ENCODE data around the gene SH2B2. TPM values are rescaled to one million over a fixed set of nuclear protein-coding genes. Genes with fewer than 3 reads are reported as not detected.
A peak's percentile ranks its signal among the peaks of the same experiment; 100 is the strongest.

The SH2B2 gene
- total and polyA plus RNA-seq, 5 donors = 0.49 to 2.8 (median 0.84) TPM

GRCh38 chr7:102253066-102253972 lies 33.3 kb upstream of the SH2B2 start:
- ATAC-seq = no peak
- Histone ChIP-seq H3K27ac (ENCODE audit: low read length) (no peak overlapping the region), H3K4me3 (ENCODE audit: low read length) (no peak overlapping the region), H3K27me3 (ENCODE audit: control insufficient read depth, insufficient read depth) (no peaks in the 10 kb centered on the region), H3K4me1 (ENCODE audit: control insufficient read depth, insufficient read depth, low read length) (no peaks in the 10 kb centered on the region), H3K9me3 (ENCODE audit: control insufficient read depth, low read length) (no peaks in the 10 kb centered on the region)
- DNase-seq = peak in 1 of 3 donors; percentile 33
- intact Hi-C loops (cut with DNase I) = no loop called here
- 94% methylated on average over 19 of the region's 19 CpGs for WGBS

- 91% methylated on average over 13 of the region's 13 CpGs for WGBS
- no peaks in the 10 kb centered on the region for H3K9me3 ChIP-seq (ENCODE audit: control insufficient read depth, low read length)
Observed at GRCh38 chr7:102253973-102254370, 32.7 kb upstream of the SH2B2 start.

GRCh38 chr7:102254521-102254920 lies 32.1 kb upstream of the SH2B2 start:
- no peak for ATAC-seq
- 86% methylated on average over 8 of the region's 8 CpGs for WGBS

More at GRCh38 chr7:102253973-102254370, 32.7 kb upstream of the SH2B2 start:
- intact Hi-C loops (cut with DNase I) = no loop called here
- ATAC-seq (no peak), DNase-seq (peak in 1 of 3 donors; percentile 1)
- Histone ChIP-seq H3K4me1 (ENCODE audit: control insufficient read depth, insufficient read depth, low read length) (no peaks in the 10 kb centered on the region), H3K27me3 (ENCODE audit: control insufficient read depth, insufficient read depth) (no peaks in the 10 kb centered on the region), H3K27ac (ENCODE audit: low read length) (no peak overlapping the region), H3K4me3 (ENCODE audit: low read length) (no peak overlapping the region)

GRCh38 chr7:102255501-102255900 lies 31.2 kb upstream of the SH2B2 start:
- Histone ChIP-seq H3K4me3 (ENCODE audit: low read length) (no peak overlapping the region), H3K27me3 (ENCODE audit: control insufficient read depth, insufficient read depth) (no peaks in the 10 kb centered on the region), H3K9me3 (ENCODE audit: control insufficient read depth, low read length) (no peaks in the 10 kb centered on the region), H3K27ac (ENCODE audit: low read length) (no peak overlapping the region), H3K4me1 (ENCODE audit: control insufficient read depth, insufficient read depth, low read length) (no peaks in the 10 kb centered on the region)
- ATAC-seq (no peak), DNase-seq (no peak)
- 90% methylated on average over 7 of the region's 7 CpGs for WGBS
- intact Hi-C loops (cut with DNase I) = no loop called here

More at GRCh38 chr7:102254521-102254920, 32.1 kb upstream of the SH2B2 start:
- no peaks in the 10 kb centered on the region for H3K27me3 ChIP-seq (ENCODE audit: control insufficient read depth, insufficient read depth)
- no peak overlapping the region for H3K4me3 ChIP-seq (ENCODE audit: low read length)
- no peak overlapping the region for H3K27ac ChIP-seq (ENCODE audit: low read length)
- DNase-seq = peak in 1 of 3 donors; percentile 19
- intact Hi-C loops (cut with DNase I) = no loop called here
- no peaks in the 10 kb centered on the region for H3K4me1 ChIP-seq (ENCODE audit: control insufficient read depth, insufficient read depth, low read length)
- H3K9me3 ChIP-seq (ENCODE audit: control insufficient read depth, low read length) = no peaks in the 10 kb centered on the region

- Histone ChIP-seq H3K27me3 (ENCODE audit: control insufficient read depth, insufficient read depth) (no peaks in the 10 kb centered on the region), H3K9me3 (ENCODE audit: control insufficient read depth, low read length) (no peaks in the 10 kb centered on the region), H3K27ac (ENCODE audit: low read length) (no peak overlapping the region), H3K4me1 (ENCODE audit: control insufficient read depth, insufficient read depth, low read length) (no peaks in the 10 kb centered on the region), H3K4me3 (ENCODE audit: low read length) (no peak overlapping the region)
- DNase-seq (peak in 1 of 3 donors; percentile 5), ATAC-seq (no peak)
- WGBS = 88% methylated on average over 15 of the region's 15 CpGs
- intact Hi-C loops (cut with DNase I) = no loop called here
Observed at GRCh38 chr7:102255916-102256315, 30.8 kb upstream of the SH2B2 start.

GRCh38 chr7:102258073-102258748 lies 28.5 kb upstream of the SH2B2 start:
- H3K9me3 ChIP-seq (ENCODE audit: control insufficient read depth, low read length) = no peaks in the 10 kb centered on the region
- H3K27me3 ChIP-seq (ENCODE audit: control insufficient read depth, insufficient read depth) = no peaks in the 10 kb centered on the region
- intact Hi-C loops (cut with DNase I) = no loop called here
- WGBS = 92% methylated on average over 25 of the region's 25 CpGs
- ATAC-seq = no peak
- no peak overlapping the region for H3K4me3 ChIP-seq (ENCODE audit: low read length)
- peak in 1 of 3 donors; percentile 28 for DNase-seq
- no peaks in the 10 kb centered on the region for H3K4me1 ChIP-seq (ENCODE audit: control insufficient read depth, insufficient read depth, low read length)
- no peak overlapping the region for H3K27ac ChIP-seq (ENCODE audit: low read length)

GRCh38 chr7:102258749-102259107 lies 27.9 kb upstream of the SH2B2 start:
- WGBS = 76% methylated on average over 12 of the region's 12 CpGs
- intact Hi-C loops (cut with DNase I) = no loop called here
- Histone ChIP-seq H3K9me3 (ENCODE audit: control insufficient read depth, low read length) (no peaks in the 10 kb centered on the region), H3K27ac (ENCODE audit: low read length) (no peak overlapping the region), H3K4me3 (ENCODE audit: low read length) (no peak overlapping the region), H3K27me3 (ENCODE audit: control insufficient read depth, insufficient read depth) (no peaks in the 10 kb centered on the region), H3K4me1 (ENCODE audit: control insufficient read depth, insufficient read depth, low read length) (no peaks in the 10 kb centered on the region)
- DNase-seq = peak in 1 of 3 donors; percentile 18
- no peak for ATAC-seq

GRCh38 chr7:102260856-102261255 lies 25.8 kb upstream of the SH2B2 start:
- no peaks in the 10 kb centered on the region for H3K27me3 ChIP-seq (ENCODE audit: control insufficient read depth, insufficient read depth)
- H3K4me3 ChIP-seq (ENCODE audit: low read length) = no peak overlapping the region
- WGBS = 42% methylated on average over 9 of the region's 9 CpGs
- no peaks in the 10 kb centered on the region for H3K4me1 ChIP-seq (ENCODE audit: control insufficient read depth, insufficient read depth, low read length)
- intact Hi-C loops (cut with DNase I) = no loop called here
- no peak overlapping the region for H3K27ac ChIP-seq (ENCODE audit: low read length)
- DNase-seq (peak; percentile 39 to 82 (median 79)), ATAC-seq (peak; percentile 59 to 72)
- H3K9me3 ChIP-seq (ENCODE audit: control insufficient read depth, low read length) = no peaks in the 10 kb centered on the region

- no peak overlapping the region for H3K4me3 ChIP-seq (ENCODE audit: low read length)
- no peaks in the 10 kb centered on the region for H3K4me1 ChIP-seq (ENCODE audit: control insufficient read depth, insufficient read depth, low read length)
- no peak for ATAC-seq
- intact Hi-C loops (cut with DNase I) = no loop called here
- peak in 1 of 3 donors; percentile 27 for DNase-seq
- H3K27me3 ChIP-seq (ENCODE audit: control insufficient read depth, insufficient read depth) = no peaks in the 10 kb centered on the region
- no peaks in the 10 kb centered on the region for H3K9me3 ChIP-seq (ENCODE audit: control insufficient read depth, low read length)
- WGBS = 78% methylated on average over 9 of the region's 9 CpGs
- no peak overlapping the region for H3K27ac ChIP-seq (ENCODE audit: low read length)
Observed at GRCh38 chr7:102261451-102261850, 25.2 kb upstream of the SH2B2 start.

GRCh38 chr7:102262546-102262945 lies 24.1 kb upstream of the SH2B2 start:
- DNase-seq = peak in 1 of 3 donors; percentile 30
- H3K4me1 ChIP-seq (ENCODE audit: control insufficient read depth, insufficient read depth, low read length) = no peaks in the 10 kb centered on the region
- no peaks in the 10 kb centered on the region for H3K9me3 ChIP-seq (ENCODE audit: control insufficient read depth, low read length)
- WGBS = 89% methylated on average over 13 of the region's 13 CpGs
- intact Hi-C loops (cut with DNase I) = no loop called here
- H3K27me3 ChIP-seq (ENCODE audit: control insufficient read depth, insufficient read depth) = no peaks in the 10 kb centered on the region
- H3K4me3 ChIP-seq (ENCODE audit: low read length) = no peak overlapping the region
- H3K27ac ChIP-seq (ENCODE audit: low read length) = no peak overlapping the region
- no peak for ATAC-seq

- Histone ChIP-seq H3K27me3 (ENCODE audit: control insufficient read depth, insufficient read depth) (no peaks in the 10 kb centered on the region), H3K4me1 (ENCODE audit: control insufficient read depth, insufficient read depth, low read length) (no peaks in the 10 kb centered on the region), H3K27ac (ENCODE audit: low read length) (no peak overlapping the region), H3K9me3 (ENCODE audit: control insufficient read depth, low read length) (no peaks in the 10 kb centered on the region), H3K4me3 (ENCODE audit: low read length) (no peak overlapping the region)
- 72% methylated on average over 13 of the region's 13 CpGs for WGBS
- ATAC-seq (no peak), DNase-seq (peak in 1 of 3 donors; percentile 17)
- intact Hi-C loops (cut with DNase I) = no loop called here
Observed at GRCh38 chr7:102264367-102264891, 22.2 kb upstream of the SH2B2 start.
